Transverse colon (tissue), 4 donors: Measurements from ENCODE around the gene YAP1. TPM values are rescaled to one million over a fixed set of nuclear protein-coding genes. Genes with fewer than 3 reads are reported as not detected.

ENCODE experiments used
- DNase-seq: peaks from one replicate; pipeline ENCODE4 v3.0.0-alpha.2; 2019
- H3K27ac ChIP-seq, 4 donors: fragments of 200-600 bp; sonication (generic); 2 replicates each; pipeline ENCODE4 v1.5.1; 2016 to 2018; ENCODE audit warnings: inconsistent platforms in 4 of 4
- H3K27me3 ChIP-seq: fragments of 200-600 bp; sonication (generic); 2 replicates; pipeline ENCODE4 v1.5.1; 2017; ENCODE audit warnings: inconsistent platforms
- H3K36me3 ChIP-seq, 4 donors: fragments of 200-600 bp; sonication (generic); 2 replicates each; pipeline ENCODE4 v1.5.1; 2017 to 2019; ENCODE audit warnings: inconsistent platforms in 4 of 4
- H3K4me1 ChIP-seq, 4 donors: fragments of 200-600 bp; sonication (generic); 2 replicates each; pipeline ENCODE4 v1.5.1; 2017 to 2020; ENCODE audit warnings: inconsistent platforms in 4 of 4
- H3K4me3 ChIP-seq, 4 donors: fragments of 200-600 bp; sonication (generic); 1 replicate in 1 of 4; 2 replicates in 3 of 4; pipeline versions ENCODE4 v1.5.1 to v1.6.1; 2017 to 2019; ENCODE audit warnings: inconsistent platforms in 4 of 4
- H3K9me3 ChIP-seq, 2 donors: fragments of 200-600 bp; sonication (generic); 2 replicates each; pipeline ENCODE4 v1.5.1; 2017 to 2019; ENCODE audit warnings: inconsistent platforms in 2 of 2
- CTCF ChIP-seq, 5 experiments: fragments of 200-600 bp in 3 of 5; fragments of 450-650 bp in 2 of 5; sonication (generic) in 3 of 5; IDR thresholded peaks; 1 replicate in 2 of 5; 2 replicates in 3 of 5; pipeline ENCODE4 v1.5.1; 2016 to 2017; ENCODE audit warnings: antibody characterized with exemption in 5 of 5, inconsistent platforms in 3 of 5, mild to moderate bottlenecking in 2 of 5, moderate library complexity in 1 of 5
- EP300 ChIP-seq: sonication (generic); formaldehyde crosslinking; IDR thresholded peaks from one replicate; pipeline ENCODE4 v1.6.1; 2017; ENCODE audit warnings: antibody characterized with exemption, low read depth
- POLR2A ChIP-seq: fragments of 450-650 bp; IDR thresholded peaks from one replicate; pipeline ENCODE4 v1.6.1; 2016; ENCODE audit warnings: antibody characterized with exemption, mild to moderate bottlenecking, moderate library complexity
- POLR2AphosphoS5 ChIP-seq, 3 donors: sonication (generic); formaldehyde crosslinking; IDR thresholded peaks; one replicate each; pipeline ENCODE4 v1.6.1; 2016; ENCODE audit warnings: antibody characterized with exemption in 3 of 3
- WGBS, 2 donors: methylation state at CpG; one replicate each; pipeline ENCODE4 v1.1.5; 2018; ENCODE audit warnings: low coverage in 1 of 2; 5-methylcytosine and 5-hydroxymethylcytosine counted together
- in situ Hi-C, 4 donors: fragments of 200-750 bp; cut with MboI; loops; one replicate each; pipeline versions ENCODE4 v1.15.0 to v1.15.1; 2017; ENCODE audit warnings: low sequenced_read_pairs in 3 of 4, low pct_ligation_motif_present in 1 of 4, low pct_unique_long_range_greater_than_20kb in 1 of 4
- intact Hi-C: fragments of 100-400 bp; cut with DNase I; formaldehyde crosslinking; loops from one replicate; pipeline ENCODE4 v1.15.1; 2023; ENCODE audit warnings: low total_unique reads
- total RNA-seq, 4 donors: library from RNA; depleted of rRNA; stranded (reverse); fragments of >200 nt; gene quantifications; one replicate each; pipeline ENCODE4 v1.1.0, GENCODE V29; 2016

Gene YAP1
- total RNA-seq, 4 donors from 2014 or later: 90.5 to 163 (median 105) TPM

- no peaks in the 10 kb centered on the region for H3K27me3 ChIP-seq
- in situ Hi-C loops (no loop called here), intact Hi-C loops (no loop called here)
- DNase-seq: no peak
- TF ChIP-seq CTCF (IDR thresholded peaks at IDR 0.05): no peak
- no peak for TF ChIP-seq POLR2AphosphoS5 (IDR thresholded peaks at IDR 0.05)
- no peak for TF ChIP-seq EP300
- TF ChIP-seq POLR2A: no peak
- 0 to 78% methylated on average over 1 of the region's 1 CpG for WGBS, 2 donors
- H3K4me1 ChIP-seq: no peaks in the 10 kb centered on the region
- H3K4me3 ChIP-seq: no peak overlapping the region
- no peaks in the 10 kb centered on the region for H3K36me3 ChIP-seq
- H3K27ac ChIP-seq: no peak overlapping the region
- H3K9me3 ChIP-seq: peaks cover 19 to 22% of the 10 kb centered on the region in 2 donors
Measured at GRCh38 chr11:102070766-102071165, 39.5 kb upstream of the YAP1 start.

GRCh38 chr11:102071497-102072472 is 38.5 kb upstream of the YAP1 start:
- H3K27me3 ChIP-seq: no peaks in the 10 kb centered on the region
- H3K36me3 ChIP-seq: no peaks in the 10 kb centered on the region
- WGBS, 2 donors: 84% methylated on average over 1 of the region's 1 CpG; no CpG with 5 or more reads in 1 of the 2 donors
- H3K4me1 ChIP-seq: no peaks in the 10 kb centered on the region
- H3K9me3 ChIP-seq: peaks cover 19 to 22% of the 10 kb centered on the region in 2 donors
- H3K27ac ChIP-seq: no peak overlapping the region
- TF ChIP-seq POLR2AphosphoS5 (IDR thresholded peaks at IDR 0.05): no peak
- TF ChIP-seq POLR2A: no peak
- no peak for TF ChIP-seq CTCF (IDR thresholded peaks at IDR 0.05)
- no peak for TF ChIP-seq EP300
- in situ Hi-C loops: no loop called here
- no peak for DNase-seq
- no peak overlapping the region for H3K4me3 ChIP-seq
- intact Hi-C loops: no loop called here

- Histone ChIP-seq H3K9me3 (peaks cover 19 to 22% of the 10 kb centered on the region in 2 donors), H3K4me3 (no peak overlapping the region), H3K27ac (no peak overlapping the region), H3K27me3 (no peaks in the 10 kb centered on the region), H3K36me3 (no peaks in the 10 kb centered on the region), H3K4me1 (no peaks in the 10 kb centered on the region)
- intact Hi-C loops: loop anchor here (1.0 kb wide), 1 partner anchor 49 kb away; no protein-coding TSS in a partner anchor
- in situ Hi-C loops: no loop called here
- TF ChIP-seq POLR2A (no peak), EP300 (no peak), POLR2AphosphoS5 (IDR thresholded peaks at IDR 0.05) (no peak), CTCF (IDR thresholded peaks at IDR 0.05) (no peak)
- DNase-seq: no peak
- 69% methylated on average over 2 of the region's 2 CpGs; no CpG with 5 or more reads in 1 of the 2 donors for WGBS, 2 donors
Measured at GRCh38 chr11:102073253-102073652, 37.0 kb upstream of the YAP1 start.

GRCh38 chr11:102079625-102080024 is 30.6 kb upstream of the YAP1 start:
- DNase-seq: no peak
- Histone ChIP-seq H3K9me3 (no peaks in the 10 kb centered on the region), H3K27me3 (no peaks in the 10 kb centered on the region), H3K4me1 (no peaks in the 10 kb centered on the region), H3K36me3 (no peaks in the 10 kb centered on the region), H3K27ac (no peak overlapping the region), H3K4me3 (no peak overlapping the region)
- in situ Hi-C loops (loop anchor here in 1 of 4 donors (25.0 kb wide), 1 partner anchor 608 kb away; no protein-coding TSS in a partner anchor), intact Hi-C loops (no loop called here)
- no peak for TF ChIP-seq POLR2A
